ENCODE results near the gene NEK4. TPM values are rescaled to one million over a fixed set of nuclear protein-coding genes. Genes with fewer than 3 reads are reported as not detected.

Gene NEK4
- total and polyA plus RNA-seq, 4 donors, result 5.4 to 28.7 (median 15.4) TPM

DNA sequence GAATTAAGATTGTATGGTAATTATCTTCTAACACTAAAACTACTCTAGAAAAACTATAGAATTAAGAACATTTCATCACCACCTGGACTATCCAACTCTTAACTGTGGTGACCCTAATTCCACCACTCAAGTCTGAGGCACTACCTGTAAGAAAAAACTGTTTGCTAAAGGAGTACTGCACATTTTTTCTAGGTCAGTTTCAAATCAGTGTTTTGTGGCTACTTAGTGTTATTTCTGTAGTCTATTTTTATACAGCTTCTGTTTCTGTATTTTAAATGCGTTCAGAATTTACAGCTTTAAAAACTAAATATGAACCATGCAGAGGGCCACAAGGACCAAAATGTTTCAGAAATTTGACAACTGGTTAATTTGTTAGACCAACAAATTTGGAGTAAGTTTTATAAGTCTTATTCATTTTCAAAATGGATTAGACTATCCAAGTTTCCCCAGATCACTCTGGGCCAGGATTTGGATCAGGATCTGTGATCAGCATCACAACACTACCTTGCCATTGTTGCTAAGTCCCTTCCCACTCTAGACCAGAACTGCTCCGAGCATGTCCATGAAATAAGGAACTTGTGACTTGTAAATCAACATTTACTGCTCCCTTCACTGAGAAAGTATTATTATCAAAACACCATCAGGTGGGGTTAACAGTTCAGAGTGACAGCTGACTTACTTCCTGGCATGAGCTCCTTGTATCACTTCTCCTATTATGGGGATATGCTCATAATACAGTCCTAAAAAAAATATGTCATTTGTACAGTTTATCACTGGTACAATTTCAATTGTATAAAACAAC is 73.7 kb downstream of the NEK4 start:
- TF ChIP-seq GABPA (IDR thresholded peaks at IDR 0.05 in 1 of 2, conservative IDR thresholded peaks at IDR 0.05 in 1 of 2) (no peak), JUND (IDR thresholded peaks at IDR 0.05) (no peak), HNF4G (IDR thresholded peaks at IDR 0.05) (no peak), YY1 (IDR thresholded peaks at IDR 0.05) (no peak), FOXA2 (IDR thresholded peaks at IDR 0.05) (no peak), SP1 (IDR thresholded peaks at IDR 0.05) (no peak), RAD21 (IDR thresholded peaks at IDR 0.05) (no peak), ZBTB33 (IDR thresholded peaks at IDR 0.05) (no peak), EGR1 (IDR thresholded peaks at IDR 0.05; ENCODE audit: low read depth in 2 of 2) (no peak), TAF1 (conservative IDR thresholded peaks at IDR 0.05) (no peak), NR2F2 (IDR thresholded peaks at IDR 0.05) (no peak), CTCF (IDR thresholded peaks at IDR 0.05; ENCODE audit: low read depth, low read length, missing input control) (no peak)
- TF ChIP-seq, protein P1, sequence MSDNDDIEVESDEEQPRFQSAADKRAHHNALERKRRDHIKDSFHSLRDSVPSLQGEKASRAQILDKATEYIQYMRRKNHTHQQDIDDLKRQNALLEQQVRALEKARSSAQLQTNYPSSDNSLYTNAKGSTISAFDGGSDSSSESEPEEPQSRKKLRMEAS (IDR thresholded peaks at IDR 0.05), result no peak
- TF ChIP-seq, protein P2, sequence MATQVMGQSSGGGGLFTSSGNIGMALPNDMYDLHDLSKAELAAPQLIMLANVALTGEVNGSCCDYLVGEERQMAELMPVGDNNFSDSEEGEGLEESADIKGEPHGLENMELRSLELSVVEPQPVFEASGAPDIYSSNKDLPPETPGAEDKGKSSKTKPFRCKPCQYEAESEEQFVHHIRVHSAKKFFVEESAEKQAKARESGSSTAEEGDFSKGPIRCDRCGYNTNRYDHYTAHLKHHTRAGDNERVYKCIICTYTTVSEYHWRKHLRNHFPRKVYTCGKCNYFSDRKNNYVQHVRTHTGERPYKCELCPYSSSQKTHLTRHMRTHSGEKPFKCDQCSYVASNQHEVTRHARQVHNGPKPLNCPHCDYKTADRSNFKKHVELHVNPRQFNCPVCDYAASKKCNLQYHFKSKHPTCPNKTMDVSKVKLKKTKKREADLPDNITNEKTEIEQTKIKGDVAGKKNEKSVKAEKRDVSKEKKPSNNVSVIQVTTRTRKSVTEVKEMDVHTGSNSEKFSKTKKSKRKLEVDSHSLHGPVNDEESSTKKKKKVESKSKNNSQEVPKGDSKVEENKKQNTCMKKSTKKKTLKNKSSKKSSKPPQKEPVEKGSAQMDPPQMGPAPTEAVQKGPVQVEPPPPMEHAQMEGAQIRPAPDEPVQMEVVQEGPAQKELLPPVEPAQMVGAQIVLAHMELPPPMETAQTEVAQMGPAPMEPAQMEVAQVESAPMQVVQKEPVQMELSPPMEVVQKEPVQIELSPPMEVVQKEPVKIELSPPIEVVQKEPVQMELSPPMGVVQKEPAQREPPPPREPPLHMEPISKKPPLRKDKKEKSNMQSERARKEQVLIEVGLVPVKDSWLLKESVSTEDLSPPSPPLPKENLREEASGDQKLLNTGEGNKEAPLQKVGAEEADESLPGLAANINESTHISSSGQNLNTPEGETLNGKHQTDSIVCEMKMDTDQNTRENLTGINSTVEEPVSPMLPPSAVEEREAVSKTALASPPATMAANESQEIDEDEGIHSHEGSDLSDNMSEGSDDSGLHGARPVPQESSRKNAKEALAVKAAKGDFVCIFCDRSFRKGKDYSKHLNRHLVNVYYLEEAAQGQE (IDR thresholded peaks at IDR 0.05), result no peak
- Histone ChIP-seq H3K27me3 (ENCODE audit: control insufficient read depth in 4 of 4, insufficient read depth in 4 of 4, low read length in 3 of 4) (no peaks in the 10 kb centered on the region), H3K27ac (ENCODE audit: low read depth in 1 of 2, low read length in 2 of 2) (no peak overlapping the region), H3K4me3 (ENCODE audit: low read depth in 1 of 3, low read length in 3 of 3) (no peak overlapping the region), H3K9ac (ENCODE audit: low read depth in 1 of 2, low read length in 2 of 2) (no peak overlapping the region), H3K36me3 (ENCODE audit: control insufficient read depth in 4 of 4, insufficient read depth in 3 of 4, low read depth in 1 of 4, low read length in 3 of 4) (peaks cover 10 to 60% (median 56%) of the 10 kb centered on the region in 4 donors), H3K9me3 (ENCODE audit: control insufficient read depth in 4 of 4, low read length in 3 of 4) (no peaks in the 10 kb centered on the region), H3K4me1 (ENCODE audit: control insufficient read depth in 4 of 4, insufficient read depth in 4 of 4, low read length in 3 of 4) (peaks cover 0 to 2% (median 0%) of the 10 kb centered on the region in 4 donors)
- DNase-seq (ENCODE audit: low spot score), result no peak
- 85% methylated on average over 2 of the region's 2 CpGs for WGBS
